A673 (cell line): ENCODE results near the gene GPR34. TPM values are rescaled to one million over a fixed set of nuclear protein-coding genes. Genes with fewer than 3 reads are reported as not detected.

Experiments used
- BruUV-seq: library from RNA; stranded (reverse); fragments of 400-500 nt; replicated peaks from 2 replicates; lab custom pipeline; 2021; lab: Mats Ljungman, UMichigan
- CTCF ChIA-PET: fragments of 300-600 bp; sonication (Branson Sonifier 250); formaldehyde crosslinking; loops from one replicate; lab custom pipeline; 2022; ENCODE audit warnings: antibody characterized with exemption; lab: Charles Lee
- POLR2A ChIA-PET: fragments of 300-600 bp; sonication (Branson Sonifier 250); formaldehyde crosslinking; loops from one replicate; lab custom pipeline; 2022; ENCODE audit warnings: antibody characterized with exemption; ENCODE audit not compliant: low non-redundant PET; lab: Charles Lee
- DNase-seq: peaks from one replicate; pipeline ENCODE4 v3.0.0-alpha.2; 2015; ENCODE audit warnings: low spot score
- H3K27ac ChIP-seq: fragments of 200-600 bp; sonication (generic); 2 replicates; pipeline ENCODE4 v1.5.1; 2016; ENCODE audit warnings: mixed run types, low read depth, mild to moderate bottlenecking, mixed read lengths, antibody characterized with exemption, low read length; ENCODE audit not compliant: poor library complexity, severe bottlenecking
- H3K27me3 ChIP-seq: fragments of 200-600 bp; sonication (generic); replicated peaks from 2 replicates; pipeline ENCODE4 v1.6.1; 2017; ENCODE audit warnings: mixed run types, low read depth, mild to moderate bottlenecking, mixed read lengths, antibody characterized with exemption, low read length; ENCODE audit not compliant: insufficient read depth, poor library complexity
- H3K36me3 ChIP-seq: fragments of 200-600 bp; sonication (generic); 2 replicates; pipeline ENCODE4 v1.6.1; 2016; ENCODE audit warnings: mixed run types, mild to moderate bottlenecking, mixed read lengths, antibody characterized with exemption, low read length; ENCODE audit not compliant: insufficient read depth, poor library complexity, severe bottlenecking
- H3K4me1 ChIP-seq: fragments of 200-600 bp; sonication (generic); 2 replicates; pipeline ENCODE4 v1.6.1; 2017; ENCODE audit warnings: mixed run types, mild to moderate bottlenecking, mixed read lengths, antibody characterized with exemption, low read length; ENCODE audit not compliant: insufficient read depth, poor library complexity, severe bottlenecking
- H3K4me3 ChIP-seq: fragments of 200-600 bp; sonication (generic); 2 replicates; pipeline ENCODE4 v1.5.1; 2016; ENCODE audit warnings: low read depth, mixed run types, mild to moderate bottlenecking, mixed read lengths, low read length; ENCODE audit not compliant: poor library complexity, severe bottlenecking
- H3K9me3 ChIP-seq: fragments of 200-600 bp; sonication (generic); 2 replicates; pipeline ENCODE4 v1.6.1; 2016; ENCODE audit warnings: mixed run types, low read depth, mild to moderate bottlenecking, mixed read lengths, antibody characterized with exemption, low read length; ENCODE audit not compliant: poor library complexity, severe bottlenecking
- EZH2 ChIP-seq: fragments of 200-600 bp; sonication (generic); IDR thresholded peaks from 2 replicates; pipeline ENCODE4 v1.6.1; 2017; ENCODE audit warnings: borderline replicate concordance, low read depth, mild to moderate bottlenecking, mixed read lengths, antibody characterized with exemption, low read length; ENCODE audit not compliant: poor library complexity, severe bottlenecking
- intact Hi-C: fragments of 100-400 bp; cut with micrococcal nuclease; formaldehyde crosslinking; loops from one replicate; pipeline ENCODE4 v1.10.0; 2022; ENCODE audit not compliant: unreplicated experiment
- total RNA-seq: library from RNA; stranded (reverse); gene quantifications from 2 replicates; pipeline ENCODE4 v1.2.3, GENCODE V29; 2021
- TF ChIP-seq, protein P1 (sequence below): fragments of 300-800, 200-600 bp; sonication (generic); conservative IDR thresholded peaks from 2 replicates; pipeline ENCODE4 v1.5.1; 2017; ENCODE audit warnings: low read depth, mild to moderate bottlenecking, antibody characterized with exemption, low read length, moderate library complexity, mixed read lengths

Gene GPR34
- total RNA-seq, 1 experiment from 2014 or later = not detected

DNA sequence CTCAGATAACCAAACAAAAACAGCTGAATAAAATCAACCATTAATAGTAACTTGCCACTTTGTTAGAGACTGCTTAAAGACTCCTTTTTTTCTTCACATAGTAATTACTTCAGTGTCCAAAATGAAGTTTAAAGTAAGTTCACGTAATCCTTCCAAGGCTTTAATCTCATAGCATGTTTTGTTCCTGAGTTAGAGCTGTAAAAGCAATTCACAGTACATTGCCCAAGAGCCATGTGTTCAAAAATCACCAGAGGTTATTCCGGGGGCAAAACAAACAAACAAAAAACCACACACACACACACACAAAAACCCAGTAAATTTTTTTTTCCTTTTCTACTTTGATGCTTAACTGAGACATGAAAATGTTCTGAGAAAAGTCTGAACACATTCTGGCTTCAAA is 41.3 kb downstream of the GPR34 start:
- TF ChIP-seq EZH2 = no peak
- TF ChIP-seq, protein P1, sequence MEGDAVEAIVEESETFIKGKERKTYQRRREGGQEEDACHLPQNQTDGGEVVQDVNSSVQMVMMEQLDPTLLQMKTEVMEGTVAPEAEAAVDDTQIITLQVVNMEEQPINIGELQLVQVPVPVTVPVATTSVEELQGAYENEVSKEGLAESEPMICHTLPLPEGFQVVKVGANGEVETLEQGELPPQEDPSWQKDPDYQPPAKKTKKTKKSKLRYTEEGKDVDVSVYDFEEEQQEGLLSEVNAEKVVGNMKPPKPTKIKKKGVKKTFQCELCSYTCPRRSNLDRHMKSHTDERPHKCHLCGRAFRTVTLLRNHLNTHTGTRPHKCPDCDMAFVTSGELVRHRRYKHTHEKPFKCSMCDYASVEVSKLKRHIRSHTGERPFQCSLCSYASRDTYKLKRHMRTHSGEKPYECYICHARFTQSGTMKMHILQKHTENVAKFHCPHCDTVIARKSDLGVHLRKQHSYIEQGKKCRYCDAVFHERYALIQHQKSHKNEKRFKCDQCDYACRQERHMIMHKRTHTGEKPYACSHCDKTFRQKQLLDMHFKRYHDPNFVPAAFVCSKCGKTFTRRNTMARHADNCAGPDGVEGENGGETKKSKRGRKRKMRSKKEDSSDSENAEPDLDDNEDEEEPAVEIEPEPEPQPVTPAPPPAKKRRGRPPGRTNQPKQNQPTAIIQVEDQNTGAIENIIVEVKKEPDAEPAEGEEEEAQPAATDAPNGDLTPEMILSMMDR = no peak
- Histone ChIP-seq H3K4me3 (no peak overlapping the region), H3K9me3 (no peaks in the 10 kb centered on the region), H3K4me1 (no peaks in the 10 kb centered on the region), H3K27ac (no peak overlapping the region), H3K27me3 (no peaks in the 10 kb centered on the region), H3K36me3 (no peaks in the 10 kb centered on the region)
- intact Hi-C loops = loop anchor here (10.0 kb wide), 1 partner anchor 175 kb away; no protein-coding TSS in a partner anchor
- POLR2A ChIA-PET = no interaction called here
- BruUV-seq = no TSS peak
- DNase-seq = no peak
- CTCF ChIA-PET = no interaction called here

DNA sequence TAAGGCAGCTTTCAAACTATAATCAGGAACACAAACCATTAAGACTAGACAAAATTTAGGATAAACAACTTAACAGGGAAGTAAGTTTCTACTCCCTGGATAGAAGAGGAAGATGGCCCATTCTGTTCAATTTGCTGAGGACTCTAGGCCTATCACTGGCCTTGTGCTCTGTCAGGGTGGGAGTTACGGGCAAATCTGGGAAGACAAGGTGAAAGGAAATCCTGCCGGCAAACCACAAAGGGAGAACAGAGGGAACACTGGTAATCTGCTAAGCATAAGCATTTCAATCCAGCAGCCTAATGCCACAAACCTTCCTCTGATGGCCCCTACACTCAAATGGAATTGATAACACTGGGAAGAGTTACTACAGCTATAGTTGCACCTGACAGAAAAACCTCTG is 43.5 kb downstream of the GPR34 start:
- BruUV-seq = no TSS peak
- no peaks in the 10 kb centered on the region for H3K27me3 ChIP-seq
- DNase-seq = no peak
- no peak overlapping the region for H3K27ac ChIP-seq
- H3K9me3 ChIP-seq = no peaks in the 10 kb centered on the region
- intact Hi-C loops = loop anchor here (10.0 kb wide), 1 partner anchor 177 kb away; no protein-coding TSS in a partner anchor
- CTCF ChIA-PET = no interaction called here
- H3K4me3 ChIP-seq = no peak overlapping the region
- no peaks in the 10 kb centered on the region for H3K36me3 ChIP-seq
- POLR2A ChIA-PET = no interaction called here
- TF ChIP-seq, protein P1 = no peak
- no peak for TF ChIP-seq EZH2
- H3K4me1 ChIP-seq = no peaks in the 10 kb centered on the region

DNA sequence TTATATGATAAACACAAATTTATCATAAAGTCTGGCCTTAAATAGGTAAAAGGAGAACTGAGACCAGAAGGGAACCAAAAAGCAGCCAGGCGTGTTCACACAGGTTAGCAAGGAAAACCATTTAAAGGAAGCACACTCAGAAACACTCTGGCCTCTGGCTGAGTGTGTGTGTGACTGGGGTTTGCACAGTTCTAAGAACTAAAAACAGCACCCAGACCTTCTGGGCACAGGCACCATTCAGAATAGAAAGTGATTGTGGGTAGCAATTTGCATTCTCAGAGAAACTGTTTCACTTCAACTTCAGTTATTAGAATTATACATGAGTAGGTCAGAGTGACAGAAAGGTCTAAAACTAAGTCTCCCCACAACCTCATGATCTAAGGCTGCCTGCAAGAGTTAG is 45.2 kb downstream of the GPR34 start:
- Histone ChIP-seq H3K4me1 (no peaks in the 10 kb centered on the region), H3K36me3 (no peaks in the 10 kb centered on the region), H3K27ac (no peak overlapping the region), H3K4me3 (no peak overlapping the region), H3K27me3 (peaks cover 5% of the 10 kb centered on the region), H3K9me3 (no peaks in the 10 kb centered on the region)
- POLR2A ChIA-PET = no interaction called here
- intact Hi-C loops = loop anchor here (10.0 kb wide), 1 partner anchor 179 kb away; no protein-coding TSS in a partner anchor
- DNase-seq = no peak
- TF ChIP-seq, protein P1 = no peak
- no peak for TF ChIP-seq EZH2
- no TSS peak for BruUV-seq
- CTCF ChIA-PET = no interaction called here
